ENCODE results near the gene RGL2. TPM values are rescaled to one million over a fixed set of nuclear protein-coding genes. Genes with fewer than 3 reads are reported as not detected.

RGL2 gene
- total RNA-seq: 32.6 and 37.4 TPM in 2 replicates

GRCh38 chr6:33298773-33299236, at the start of gene RGL2:
RGL2 (minus strand) TSS chr6:33298942; CDS start chr6:33298610, 332 bp downstream.

GRCh38 chr6:33317669-33318425, 19.1 kb upstream of the RGL2 start, which contains the start of gene ZBTB22:
ZBTB22 (minus strand) TSS chr6:33317744; CDS start chr6:33316916, 828 bp downstream.

GRCh38 chr6:33313709-33314514, 15.2 kb upstream of the RGL2 start, which contains the start of gene TAPBP:
TAPBP (minus strand) TSS chr6:33314078; CDS start chr6:33314041, 37 bp downstream.

GRCh38 chr6:33288921-33289783, 9.6 kb downstream of the RGL2 start, which contains the start of the genes PFDN6 and WDR46:
PFDN6 (plus strand) TSS chr6:33289601; CDS start chr6:33289857, 256 bp downstream.
WDR46 (minus strand) TSS chr6:33289239; CDS start chr6:33289170, 69 bp downstream.

GRCh38 chr6:33276864-33277662, 21.7 kb downstream of the RGL2 start, which contains the start of gene B3GALT4:
B3GALT4 (plus strand) TSS chr6:33277123; CDS start chr6:33277420, 297 bp downstream.

GRCh38 chr6:33271468-33272274, 27.1 kb downstream of the RGL2 start, which contains the start of the genes RPS18 and VPS52:
RPS18 (plus strand) TSS chr6:33272075; CDS start chr6:33272120, 45 bp downstream.
VPS52 (minus strand) TSS chr6:33271876; CDS start chr6:33271675, 201 bp downstream.

Other genes starting within 250 kb of the RGL2 start
- 3.7 and 8.7 TPM in 2 replicates for gene HLA-DPA1, start 225.3 kb downstream of the RGL2 start, total RNA-seq
- 20.9 and 89.1 TPM in 2 replicates for gene HLA-DPB1, start 223.0 kb downstream of the RGL2 start, total RNA-seq
- gene COL11A2, start 106.5 kb downstream of the RGL2 start, total RNA-seq: under 0.01 TPM in 1 of 2 replicates, not detected in the other
- 16.1 and 21.6 TPM in 2 replicates for gene RXRB, start 98.3 kb downstream of the RGL2 start, total RNA-seq
- gene SLC39A7, start 98.1 kb downstream of the RGL2 start, total RNA-seq: 191 and 219 TPM in 2 replicates
- gene HSD17B8, start 94.3 kb downstream of the RGL2 start, total RNA-seq: 1.6 and 4.0 TPM in 2 replicates
- gene RING1, start 90.4 kb downstream of the RGL2 start, total RNA-seq: 11.5 and 15.6 TPM in 2 replicates
- gene VPS52, start 27.1 kb downstream of the RGL2 start, total RNA-seq: 36.7 and 45.3 TPM in 2 replicates
- gene RPS18, start 26.9 kb downstream of the RGL2 start, total RNA-seq: 4,481 and 4,999 TPM in 2 replicates
- 5.7 and 11.0 TPM in 2 replicates for gene B3GALT4, start 21.8 kb downstream of the RGL2 start, total RNA-seq
- 84.2 and 89.9 TPM in 2 replicates for gene WDR46, start 9.7 kb downstream of the RGL2 start, total RNA-seq
- gene PFDN6, start 9.3 kb downstream of the RGL2 start, total RNA-seq: 58.7 and 93.4 TPM in 2 replicates
- gene TAPBP, start 15.1 kb upstream of the RGL2 start, total RNA-seq: 100 and 104 TPM in 2 replicates
- 14.4 and 23.1 TPM in 2 replicates for gene ZBTB22, start 18.8 kb upstream of the RGL2 start, total RNA-seq
- gene DAXX, start 24.0 kb upstream of the RGL2 start, total RNA-seq: 46.3 and 52.8 TPM in 2 replicates
- 29.8 and 33.4 TPM in 2 replicates for gene KIFC1, start 92.9 kb upstream of the RGL2 start, total RNA-seq
- 31.7 and 34.0 TPM in 2 replicates for gene PHF1, start 112.1 kb upstream of the RGL2 start, total RNA-seq
- 249 and 321 TPM in 2 replicates for gene CUTA, start 119.2 kb upstream of the RGL2 start, total RNA-seq
- 4.1 and 4.3 TPM in 2 replicates for gene SYNGAP1, start 121.1 kb upstream of the RGL2 start, total RNA-seq
- 4.3 and 8.6 TPM in 2 replicates for gene ZBTB9, start 155.6 kb upstream of the RGL2 start, total RNA-seq